HUES48 (cell line): ENCODE measurements around the gene ELSPBP1.
"Not testable (repeated sequence)": the region's sequence is repeated elsewhere in the genome, so short reads cannot be mapped to it uniquely, and the experiment has no call there.

Source experiments
- H3K27ac ChIP-seq: one replicate; pipeline ENCODE4 v1.7.0; 2013; ENCODE audit warnings: low read depth, low read length, inconsistent platforms
- H3K27me3 ChIP-seq: 2 replicates; pipeline ENCODE4 v1.6.1; 2013; ENCODE audit warnings: mild to moderate bottlenecking, low read length; ENCODE audit not compliant: control insufficient read depth, insufficient read depth
- H3K36me3 ChIP-seq: 2 replicates; pipeline ENCODE4 v1.6.1; 2013; ENCODE audit warnings: low read length; ENCODE audit not compliant: control insufficient read depth, insufficient read depth
- H3K4me1 ChIP-seq: 2 replicates; pipeline ENCODE4 v1.6.1; 2013; ENCODE audit warnings: mild to moderate bottlenecking, low read length; ENCODE audit not compliant: control insufficient read depth, insufficient read depth
- H3K4me3 ChIP-seq: 2 replicates; pipeline ENCODE4 v1.5.1; 2013; ENCODE audit warnings: mild to moderate bottlenecking, low read depth, low read length
- H3K9ac ChIP-seq: 2 replicates; pipeline ENCODE4 v1.6.1; 2013; ENCODE audit warnings: mild to moderate bottlenecking, low read depth, low read length, moderate library complexity
- H3K9me3 ChIP-seq: 2 replicates; pipeline ENCODE4 v1.6.1; 2013; ENCODE audit warnings: low read length; ENCODE audit not compliant: control insufficient read depth, insufficient read depth

ELSPBP1 gene

GRCh38 chr19:48070177-48070769 is 75.8 kb downstream of the ELSPBP1 start:
- not testable (repeated sequence) for H3K9ac ChIP-seq, H3K4me3 ChIP-seq, H3K4me1 ChIP-seq, H3K36me3 ChIP-seq, H3K27ac ChIP-seq, H3K27me3 ChIP-seq
- peaks cover 24% of the 10 kb centered on the region for H3K9me3 ChIP-seq
